ENCODE results near the gene HTN3.

Gene HTN3

DNA sequence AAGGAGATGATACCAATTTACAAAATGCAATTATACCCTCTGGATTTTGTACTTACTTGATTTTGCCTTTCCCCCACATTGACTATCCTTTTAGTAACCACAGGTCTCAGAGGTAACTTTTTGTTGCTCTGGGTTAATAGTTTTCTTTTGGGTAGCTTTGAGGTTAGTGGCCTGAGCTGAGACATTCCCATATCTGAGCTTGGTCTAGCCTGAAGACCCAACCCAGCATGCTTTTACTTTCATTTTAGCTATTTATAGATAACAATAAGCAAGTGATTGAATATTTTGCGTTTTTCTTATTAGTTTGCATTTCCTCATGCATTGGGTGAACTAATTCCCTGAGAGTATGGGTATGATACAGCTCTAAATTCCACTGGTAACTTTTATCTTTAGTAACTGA is 33.7 kb downstream of the HTN3 start:
- Histone ChIP-seq H3K27ac (no peak overlapping the region), H3K9me3 (no peaks in the 10 kb centered on the region), H3K36me3 (no peaks in the 10 kb centered on the region), H3K27me3 (no peaks in the 10 kb centered on the region), H3K4me1 (ENCODE audit: control insufficient read depth in 1 of 2, insufficient read depth in 1 of 2, low read depth in 1 of 2, low read length in 1 of 2) (no peaks in the 10 kb centered on the region), H3K4me3 (ENCODE audit: low read depth in 1 of 2, low read length in 1 of 2) (no peak overlapping the region)
- TF ChIP-seq, protein P1, sequence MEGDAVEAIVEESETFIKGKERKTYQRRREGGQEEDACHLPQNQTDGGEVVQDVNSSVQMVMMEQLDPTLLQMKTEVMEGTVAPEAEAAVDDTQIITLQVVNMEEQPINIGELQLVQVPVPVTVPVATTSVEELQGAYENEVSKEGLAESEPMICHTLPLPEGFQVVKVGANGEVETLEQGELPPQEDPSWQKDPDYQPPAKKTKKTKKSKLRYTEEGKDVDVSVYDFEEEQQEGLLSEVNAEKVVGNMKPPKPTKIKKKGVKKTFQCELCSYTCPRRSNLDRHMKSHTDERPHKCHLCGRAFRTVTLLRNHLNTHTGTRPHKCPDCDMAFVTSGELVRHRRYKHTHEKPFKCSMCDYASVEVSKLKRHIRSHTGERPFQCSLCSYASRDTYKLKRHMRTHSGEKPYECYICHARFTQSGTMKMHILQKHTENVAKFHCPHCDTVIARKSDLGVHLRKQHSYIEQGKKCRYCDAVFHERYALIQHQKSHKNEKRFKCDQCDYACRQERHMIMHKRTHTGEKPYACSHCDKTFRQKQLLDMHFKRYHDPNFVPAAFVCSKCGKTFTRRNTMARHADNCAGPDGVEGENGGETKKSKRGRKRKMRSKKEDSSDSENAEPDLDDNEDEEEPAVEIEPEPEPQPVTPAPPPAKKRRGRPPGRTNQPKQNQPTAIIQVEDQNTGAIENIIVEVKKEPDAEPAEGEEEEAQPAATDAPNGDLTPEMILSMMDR (IDR thresholded peaks at IDR 0.05), result no peak

DNA sequence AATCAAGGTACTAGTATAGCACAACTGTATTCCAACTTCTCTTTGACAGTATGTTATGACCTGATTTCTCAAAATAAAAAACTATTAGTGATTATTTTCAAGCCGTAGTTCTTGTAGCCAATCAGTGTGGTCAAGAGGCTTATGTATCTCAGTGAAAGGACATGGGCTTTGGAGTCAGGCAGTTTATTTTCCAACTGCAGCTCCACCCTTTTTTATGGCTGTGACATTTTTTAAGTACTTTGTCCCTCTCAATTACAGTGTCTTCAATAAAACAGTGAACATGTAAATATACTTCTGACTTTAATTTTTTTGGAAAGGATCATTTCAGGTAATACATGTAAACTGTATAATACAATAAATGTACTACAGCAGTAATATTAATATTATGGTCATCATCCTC is 51.9 kb downstream of the HTN3 start:
- H3K4me1 ChIP-seq (ENCODE audit: control insufficient read depth in 1 of 2, insufficient read depth in 1 of 2, low read depth in 1 of 2, low read length in 1 of 2), result no peaks in the 10 kb centered on the region
- no peaks in the 10 kb centered on the region for H3K36me3 ChIP-seq
- H3K27ac ChIP-seq, result no peak overlapping the region
- no peaks in the 10 kb centered on the region for H3K9me3 ChIP-seq
- no peak overlapping the region for H3K4me3 ChIP-seq (ENCODE audit: low read depth in 1 of 2, low read length in 1 of 2)
- TF ChIP-seq, protein P1 (IDR thresholded peaks at IDR 0.05), result no peak
- H3K27me3 ChIP-seq, result no peaks in the 10 kb centered on the region

Measured in neutrophil (primary cell).